ENCODE measurements around the gene ANAPC4.
A peak's percentile ranks its signal among the peaks of the same experiment; 100 is the strongest.

Gene ANAPC4

DNA sequence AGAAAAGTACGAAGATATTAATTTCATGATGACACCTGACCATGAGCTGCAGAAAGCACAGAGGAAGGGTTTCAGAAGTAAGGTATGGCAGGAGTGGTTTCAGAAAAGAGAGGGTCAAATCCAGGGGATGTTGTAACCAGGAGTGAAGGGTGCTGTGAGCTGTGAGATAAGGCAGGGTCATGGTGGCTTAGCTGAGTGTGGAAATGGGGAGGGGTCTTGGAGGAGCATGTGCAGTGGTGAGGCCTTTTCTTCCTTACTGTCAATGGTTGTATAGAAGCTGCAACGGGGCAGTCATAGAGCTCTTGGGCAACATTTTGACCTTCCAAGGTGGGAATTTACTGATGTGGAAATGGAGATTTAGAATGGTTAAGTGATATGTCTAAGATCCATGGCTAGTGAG, 2.5 kb downstream of the ANAPC4 start:
- DNase-seq = no peak

DNA sequence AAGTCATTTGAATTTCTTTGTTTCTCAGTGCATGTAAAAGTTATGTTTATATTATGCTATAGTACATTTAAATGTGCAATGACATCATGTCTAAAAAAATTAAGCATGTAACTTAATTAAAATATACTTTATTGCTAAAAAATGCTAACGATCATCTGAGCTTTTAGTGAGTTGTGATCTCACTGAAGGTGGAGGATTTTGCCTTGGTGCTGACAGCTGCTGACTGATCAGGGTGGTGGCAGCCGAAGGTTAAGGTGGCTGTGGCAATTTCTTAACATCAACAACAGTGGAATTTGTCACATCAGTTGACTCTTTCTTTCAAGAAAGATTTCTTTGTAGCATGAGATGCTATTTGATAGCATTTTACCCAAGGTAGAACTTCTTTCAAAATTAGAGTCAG, 6.6 kb downstream of the ANAPC4 start:
- DNase-seq = no peak

DNA sequence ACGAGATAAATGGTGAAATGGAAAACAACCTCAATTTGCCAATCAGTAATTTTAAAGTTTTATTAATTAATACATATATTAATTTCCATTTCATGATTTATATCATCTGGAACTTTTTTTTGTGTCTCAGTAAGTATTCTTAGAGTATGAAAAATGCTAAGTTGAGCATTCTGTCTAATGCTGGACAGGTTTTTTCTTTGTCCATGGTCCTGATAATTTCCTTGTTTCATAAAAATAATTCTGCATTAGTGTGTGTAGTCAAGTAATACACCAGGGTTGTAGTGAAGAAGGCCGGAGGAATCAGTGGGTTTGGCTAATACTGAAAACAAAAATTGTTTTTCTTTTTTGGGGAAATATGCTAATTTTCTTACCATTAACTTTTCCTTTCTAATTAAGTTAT, 9.9 kb downstream of the ANAPC4 start:
- DNase-seq = no peak

DNA sequence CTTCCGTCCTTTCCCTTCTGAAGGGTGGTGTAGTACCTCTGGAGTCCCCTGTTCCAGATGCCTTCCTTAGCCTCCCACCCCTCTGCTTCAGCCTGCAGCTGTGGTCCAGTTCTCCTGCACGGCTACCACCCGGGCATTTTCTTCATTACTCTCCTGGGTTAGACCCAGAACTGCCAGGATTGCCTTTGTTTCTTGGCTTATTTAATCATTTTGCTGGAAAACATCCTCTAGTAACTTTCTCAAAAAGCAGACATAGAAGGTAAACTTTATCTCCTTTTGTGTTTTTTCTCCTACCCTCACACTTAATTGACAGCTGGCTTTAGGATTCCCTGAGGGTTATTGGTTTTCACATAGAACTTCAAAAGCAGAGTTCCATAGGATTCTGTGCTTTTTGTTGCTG, 20.2 kb downstream of the ANAPC4 start:
- no peak for DNase-seq

DNA sequence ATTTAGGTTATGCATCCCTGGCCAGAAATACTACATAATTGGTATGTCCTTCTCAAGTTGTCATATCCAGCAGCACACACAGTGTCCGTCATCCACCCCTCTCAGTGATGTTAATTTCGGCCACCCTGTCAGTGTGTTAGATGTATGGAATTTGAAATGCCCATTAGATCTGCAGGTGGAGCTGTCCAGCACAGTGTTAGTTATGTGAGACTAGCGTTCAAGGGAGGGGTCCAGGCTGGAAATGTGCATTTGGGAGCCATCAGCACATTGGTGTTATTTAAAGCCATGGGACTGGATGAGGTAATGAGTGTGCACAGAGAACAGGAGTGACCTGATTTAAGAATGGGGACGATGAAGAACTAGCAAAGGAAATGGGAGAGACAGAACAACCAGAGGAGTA, 22.4 kb downstream of the ANAPC4 start:
- DNase-seq = no peak

DNA sequence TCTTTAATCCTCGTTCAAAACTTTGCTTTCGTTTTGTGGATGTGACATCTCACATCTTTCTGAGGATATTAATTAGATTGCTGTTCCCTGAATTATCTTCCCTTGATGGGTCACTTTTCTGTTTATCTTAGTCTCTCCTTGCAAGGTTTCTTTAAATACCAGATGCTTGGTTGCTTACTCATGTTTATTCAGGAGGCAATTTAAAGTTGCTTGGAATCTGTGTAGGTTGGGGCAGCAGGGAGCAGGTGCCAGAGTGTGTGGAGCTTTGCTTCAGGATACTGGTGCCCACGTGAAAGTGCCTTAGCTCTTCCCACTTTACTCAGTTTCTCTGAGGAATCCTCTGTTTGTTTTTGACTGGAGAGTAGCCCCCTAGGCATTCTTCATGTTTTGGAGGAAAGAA, 24.0 kb downstream of the ANAPC4 start:
- DNase-seq = peak in 1 of 2 experiments; percentile 6

DNA sequence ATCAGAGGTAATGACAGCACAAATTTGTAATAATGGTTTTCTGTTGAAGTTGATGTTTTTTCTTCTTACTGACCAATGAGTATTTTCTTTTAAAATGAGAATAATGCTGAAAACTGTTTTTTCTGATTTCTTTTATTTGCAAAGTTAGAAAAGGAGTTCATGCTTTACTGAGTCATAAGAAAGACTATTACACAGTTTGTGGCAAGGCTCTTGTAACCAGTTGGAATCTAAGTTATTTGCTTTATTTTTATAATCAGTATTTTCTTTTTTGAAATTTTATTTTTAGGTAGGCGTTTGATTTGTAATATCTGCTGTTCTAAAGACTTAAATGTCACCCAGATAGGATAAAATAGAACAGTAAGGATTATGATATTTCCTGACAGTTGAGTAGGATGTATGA, 25.5 kb downstream of the ANAPC4 start:
- DNase-seq = no peak

DNA sequence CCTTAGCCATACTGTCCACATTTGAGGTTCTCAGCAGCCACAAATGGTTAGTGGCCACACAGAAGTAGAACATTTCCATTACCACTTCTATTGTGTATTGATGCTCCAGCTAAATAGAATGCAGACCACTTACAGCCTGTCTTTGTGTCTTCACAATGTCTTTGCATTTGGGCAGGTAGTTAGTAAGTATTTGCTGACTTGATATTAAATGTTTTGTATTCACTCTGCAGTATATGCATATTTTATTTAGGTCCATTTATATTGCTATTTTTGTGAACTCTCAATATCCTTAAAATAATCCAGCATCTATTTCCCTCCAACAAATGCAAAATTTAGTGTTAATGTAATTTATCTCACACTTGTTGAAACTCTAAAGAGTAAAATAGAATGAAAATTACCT, 26.6 kb downstream of the ANAPC4 start:
- DNase-seq = no peak

DNA sequence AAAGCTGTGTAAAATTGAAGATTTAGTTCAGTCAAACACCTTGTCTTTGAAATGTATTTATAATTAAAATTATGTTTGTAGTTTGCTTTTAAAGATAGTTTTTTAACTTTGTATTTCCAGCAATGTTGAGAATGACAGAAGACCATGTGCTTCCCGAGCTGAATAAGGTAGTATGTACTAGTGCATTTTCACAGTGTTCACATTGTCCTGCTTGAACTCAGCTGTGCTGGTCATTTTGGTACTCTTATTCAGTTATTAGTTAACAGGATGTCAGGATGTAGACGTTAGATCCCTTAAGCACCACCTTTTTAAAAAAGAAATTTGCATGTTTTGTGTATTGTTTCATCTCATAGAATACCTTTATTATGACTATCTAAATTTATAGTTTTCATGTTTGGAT, 28.4 kb downstream of the ANAPC4 start:
- DNase-seq = no peak

DNA sequence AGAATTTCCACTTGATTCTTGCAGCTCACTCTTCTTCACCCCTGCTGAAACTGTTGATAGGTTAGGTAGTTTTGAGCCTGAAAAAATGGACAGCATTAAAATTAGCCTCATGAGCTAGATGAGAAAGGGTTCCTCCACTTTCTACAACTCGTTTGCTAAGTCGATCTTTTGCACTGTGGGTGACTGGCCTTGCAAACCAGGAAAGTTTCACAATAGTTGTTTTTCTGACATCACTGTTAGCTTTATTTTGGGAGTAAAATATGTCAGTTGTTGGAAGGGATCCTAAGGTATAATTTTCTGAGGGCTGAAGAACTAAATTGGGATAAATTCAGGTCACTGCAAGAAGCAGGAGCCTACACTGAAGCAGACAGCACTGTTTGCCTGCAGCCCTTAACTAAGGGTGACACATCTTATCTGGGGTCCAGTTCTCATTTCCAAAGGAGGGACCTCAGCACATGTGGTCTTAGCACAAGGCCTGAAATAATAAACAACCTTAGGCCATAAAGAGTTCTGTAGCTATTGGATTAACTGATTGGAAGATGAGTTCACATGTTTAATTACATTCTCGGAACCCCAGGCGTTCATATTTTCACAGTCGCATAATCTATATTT, 29.1 kb downstream of the ANAPC4 start:
- DNase-seq = no peak

DNA sequence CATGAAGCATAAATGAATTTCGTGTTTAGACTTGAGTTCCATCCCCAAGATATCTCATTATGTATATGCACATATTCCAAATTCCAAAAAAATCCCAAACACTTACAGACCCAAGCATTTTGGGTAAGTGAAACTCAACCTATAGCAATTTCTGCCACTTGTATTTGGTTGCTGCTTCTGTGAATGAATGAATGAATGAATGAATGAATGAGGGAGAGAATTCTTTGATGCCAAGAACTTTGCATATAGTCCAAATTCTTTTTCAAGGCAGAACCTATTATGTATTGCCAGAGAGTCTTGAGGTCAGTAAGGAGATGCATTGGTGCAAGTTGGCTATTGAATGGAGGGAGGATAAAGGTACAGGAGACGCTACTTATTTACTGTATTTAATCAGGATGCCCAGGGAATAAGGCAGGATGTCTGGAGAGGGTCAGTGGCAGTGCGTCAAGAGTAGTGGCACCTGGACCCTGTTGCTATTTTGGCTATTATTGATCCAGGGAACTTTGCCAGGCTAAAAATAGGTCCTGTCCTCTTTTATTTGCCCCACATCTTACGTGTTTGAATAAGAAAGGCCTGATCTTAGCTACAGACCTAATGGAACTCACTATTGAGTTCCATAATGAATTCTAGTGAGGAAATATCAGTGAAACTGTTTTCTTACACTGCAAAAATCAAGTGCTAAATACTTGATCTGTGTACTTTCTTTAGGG, 33.9 kb downstream of the ANAPC4 start:
- no peak for DNase-seq

DNA sequence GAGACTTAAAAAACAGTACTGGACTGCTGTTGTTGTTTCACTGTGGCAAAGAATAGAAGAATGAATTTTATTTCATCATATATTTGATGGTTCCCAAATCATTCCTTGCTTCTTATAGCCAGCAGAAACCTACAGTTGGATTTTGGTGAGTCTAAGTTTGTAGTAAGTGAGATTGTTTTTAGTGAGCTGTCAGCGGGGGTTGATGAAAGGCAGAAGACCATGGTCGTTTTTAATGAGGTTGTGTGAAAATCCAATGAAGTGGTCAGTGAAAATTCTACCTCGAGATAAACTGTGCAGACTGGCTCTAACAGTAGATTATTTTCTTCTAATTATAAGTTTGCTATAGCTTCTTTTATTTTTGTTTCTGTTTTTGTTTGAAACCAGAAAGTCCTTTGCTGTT, 36.2 kb downstream of the ANAPC4 start:
- no peak for DNase-seq

DNA sequence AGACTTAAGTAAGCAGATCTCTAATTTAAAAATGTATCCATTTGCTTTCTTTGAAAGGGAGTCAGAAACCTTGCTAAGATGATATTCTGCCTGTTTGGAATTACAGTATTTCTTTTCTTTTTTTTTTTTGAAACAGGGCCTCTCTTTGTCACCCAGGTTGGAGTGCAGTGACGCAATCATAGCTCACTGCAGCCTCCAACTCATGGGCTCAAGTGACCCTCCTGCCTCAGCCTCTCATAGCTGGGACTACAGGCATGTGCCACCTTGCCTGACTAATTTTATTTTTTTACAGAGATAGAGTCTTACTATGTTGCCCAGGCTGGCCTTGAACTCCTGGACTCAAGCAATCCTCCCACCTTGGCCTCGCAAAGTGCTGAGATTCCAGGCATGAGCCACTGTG, 40.0 kb downstream of the ANAPC4 start:
- DNase-seq = no peak

DNA sequence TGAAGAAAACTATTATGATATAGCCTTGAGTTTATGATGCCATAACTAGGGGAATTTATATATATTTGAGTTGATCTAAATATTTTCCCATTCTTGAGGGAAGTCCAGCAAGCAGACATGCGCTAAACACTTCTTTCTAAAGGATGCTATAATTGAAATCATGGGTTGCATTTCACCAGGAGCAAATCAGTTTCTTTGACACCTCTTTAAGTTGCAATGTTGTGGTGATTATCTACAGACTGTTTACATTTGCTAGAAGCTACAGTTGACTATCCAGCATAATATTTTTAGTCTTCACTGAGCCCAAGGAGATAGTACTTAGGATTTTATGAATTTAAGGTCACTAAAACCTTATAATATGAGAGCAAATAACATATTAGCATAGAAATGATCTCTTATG, 43.9 kb downstream of the ANAPC4 start:
- DNase-seq = no peak

DNA sequence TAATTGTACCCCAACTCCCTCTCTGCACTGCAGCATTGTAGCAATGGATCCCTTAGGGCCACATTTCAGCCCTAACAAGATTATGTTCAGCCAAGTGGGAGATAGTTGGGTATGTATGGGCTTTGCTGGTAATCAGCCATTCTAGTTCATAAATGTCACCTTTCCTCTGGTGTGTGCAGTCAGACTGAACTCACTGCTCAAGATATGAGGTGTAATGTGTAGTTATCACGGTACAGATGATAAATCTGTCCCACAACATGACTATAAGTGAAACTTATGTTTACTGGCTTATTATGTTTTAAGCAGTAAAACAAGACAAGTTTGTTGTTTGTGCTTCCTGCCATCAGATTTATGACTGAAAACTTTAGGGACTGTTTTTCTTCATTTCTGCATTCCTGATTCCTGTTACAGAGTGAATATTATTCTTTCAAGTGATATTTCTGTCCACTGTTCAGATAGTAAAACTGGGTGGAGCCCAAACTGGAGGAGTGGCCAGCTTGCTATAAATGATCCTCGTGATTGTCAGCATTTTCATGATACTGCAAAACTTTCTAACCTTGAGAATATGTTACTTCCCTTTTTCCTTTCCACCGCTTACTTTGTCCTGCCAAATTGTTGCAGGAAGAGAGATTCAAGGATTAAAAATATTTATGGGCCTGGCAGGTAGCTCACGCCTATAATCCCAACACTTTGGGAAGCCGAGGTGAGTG, 44.9 kb downstream of the ANAPC4 start:
- no peak for DNase-seq

DNA sequence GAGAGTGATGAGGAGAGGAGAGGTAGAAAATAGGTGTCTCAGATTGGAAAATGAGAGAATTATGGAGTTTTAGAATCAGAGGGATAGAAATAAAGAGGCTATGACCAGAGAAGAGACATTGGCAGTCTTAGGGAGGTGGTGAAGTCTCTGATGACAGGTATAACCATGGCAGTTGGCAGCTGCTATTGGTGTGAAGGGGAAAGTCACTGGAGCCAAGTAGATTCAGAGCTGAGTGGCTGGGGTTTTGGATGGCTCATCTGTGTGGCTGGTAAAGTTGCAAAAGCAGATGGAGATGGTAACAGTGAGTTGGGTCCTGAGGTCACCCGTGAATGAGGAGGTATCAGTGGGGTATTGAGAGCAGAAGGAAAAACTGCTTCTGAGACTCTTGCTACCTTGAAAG, 46.5 kb downstream of the ANAPC4 start:
- DNase-seq = no peak

DNA sequence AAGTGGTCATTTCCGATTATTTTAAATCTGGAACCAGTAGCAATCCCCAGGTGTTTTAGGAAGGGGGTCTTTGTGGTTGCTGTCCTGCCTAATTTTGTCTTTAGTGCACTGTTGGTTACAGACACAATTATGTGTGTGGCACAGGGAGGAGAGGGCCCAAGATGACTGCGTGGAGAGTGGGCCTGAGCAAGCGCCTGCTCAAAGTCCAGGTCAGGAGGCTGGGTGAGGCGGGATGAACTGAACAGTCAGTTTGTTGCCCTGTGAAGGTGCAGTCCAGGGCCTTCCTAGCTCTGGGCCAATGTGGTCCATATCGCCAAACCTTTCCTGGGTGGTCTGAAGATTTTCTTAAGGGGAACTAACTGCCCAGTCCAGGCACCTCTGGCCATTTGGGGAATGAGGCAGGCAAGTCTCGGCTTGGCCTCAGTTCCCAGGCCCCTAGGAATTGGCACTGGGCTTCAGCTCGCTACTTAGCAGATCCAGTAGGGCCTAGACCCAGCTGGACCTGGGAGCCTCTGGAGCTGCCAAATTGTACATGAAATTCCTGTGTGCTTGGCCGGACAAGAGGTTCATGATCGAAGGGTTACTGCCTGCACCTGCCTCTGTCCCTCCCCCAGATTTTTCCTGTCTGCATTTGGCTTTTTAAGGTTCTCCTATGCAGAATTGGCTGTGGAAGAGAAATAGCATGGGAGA, 47.6 kb downstream of the ANAPC4 start:
- no peak for DNase-seq

DNA sequence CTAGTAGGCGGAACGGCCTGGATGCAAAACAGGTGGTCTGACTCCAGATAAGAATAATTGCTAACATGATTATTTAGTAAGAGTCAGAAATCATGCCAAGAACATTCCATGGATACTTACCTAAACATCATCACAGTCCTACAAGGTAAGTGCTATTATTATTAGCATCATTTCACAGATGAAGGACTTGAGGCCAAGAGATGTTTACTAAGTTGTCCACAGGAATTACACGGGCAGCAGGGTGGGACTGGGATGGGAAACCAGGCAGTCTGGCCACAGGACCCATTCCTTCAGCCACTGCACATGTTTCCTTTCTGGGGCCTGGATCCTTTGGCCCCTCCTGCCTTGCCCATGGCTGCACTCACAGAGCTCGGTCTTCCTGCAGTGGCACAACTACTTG, 48.3 kb downstream of the ANAPC4 start:
- DNase-seq = no peak

DNA sequence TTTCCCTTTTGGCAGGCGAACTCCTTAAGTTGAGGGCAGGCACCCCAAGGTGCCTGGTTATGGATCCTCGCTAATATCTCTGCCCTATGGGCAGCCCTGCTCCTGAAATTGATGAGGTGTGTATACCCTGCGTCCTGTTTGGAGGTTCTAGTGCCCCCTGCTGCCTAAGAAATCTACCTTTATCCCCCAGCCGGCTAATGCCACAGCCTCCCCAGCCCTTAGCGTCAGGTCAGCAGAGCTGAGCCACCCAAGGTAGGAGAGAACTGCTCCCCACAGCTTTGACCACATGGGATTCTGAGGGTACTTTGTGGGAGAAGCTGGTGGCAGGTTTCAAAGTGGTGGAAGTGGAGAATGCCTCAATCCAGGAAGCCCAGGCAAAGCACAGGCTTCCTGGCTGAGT, 50.8 kb downstream of the ANAPC4 start:
- DNase-seq = no peak

DNA sequence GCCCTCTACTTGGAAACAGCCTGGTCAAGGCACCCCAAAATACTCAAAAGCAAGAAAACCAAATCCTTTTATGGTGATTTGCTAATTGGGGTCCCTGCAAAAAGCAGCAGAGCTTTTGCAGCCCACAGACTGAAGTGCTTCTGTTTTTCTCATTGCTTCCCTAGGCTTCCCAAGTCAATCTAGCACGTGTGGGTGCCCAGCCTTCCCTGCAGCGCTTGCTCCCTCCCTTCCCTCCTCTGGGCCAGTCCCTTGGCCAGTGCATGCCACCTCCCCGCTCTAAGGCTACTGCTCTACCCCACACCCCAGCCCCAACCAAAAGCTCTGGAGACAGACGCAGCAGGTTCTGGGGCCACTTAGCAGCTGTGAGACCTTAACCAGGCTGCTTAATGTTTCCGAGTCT, 53.6 kb downstream of the ANAPC4 start:
- no peak for DNase-seq

DNA sequence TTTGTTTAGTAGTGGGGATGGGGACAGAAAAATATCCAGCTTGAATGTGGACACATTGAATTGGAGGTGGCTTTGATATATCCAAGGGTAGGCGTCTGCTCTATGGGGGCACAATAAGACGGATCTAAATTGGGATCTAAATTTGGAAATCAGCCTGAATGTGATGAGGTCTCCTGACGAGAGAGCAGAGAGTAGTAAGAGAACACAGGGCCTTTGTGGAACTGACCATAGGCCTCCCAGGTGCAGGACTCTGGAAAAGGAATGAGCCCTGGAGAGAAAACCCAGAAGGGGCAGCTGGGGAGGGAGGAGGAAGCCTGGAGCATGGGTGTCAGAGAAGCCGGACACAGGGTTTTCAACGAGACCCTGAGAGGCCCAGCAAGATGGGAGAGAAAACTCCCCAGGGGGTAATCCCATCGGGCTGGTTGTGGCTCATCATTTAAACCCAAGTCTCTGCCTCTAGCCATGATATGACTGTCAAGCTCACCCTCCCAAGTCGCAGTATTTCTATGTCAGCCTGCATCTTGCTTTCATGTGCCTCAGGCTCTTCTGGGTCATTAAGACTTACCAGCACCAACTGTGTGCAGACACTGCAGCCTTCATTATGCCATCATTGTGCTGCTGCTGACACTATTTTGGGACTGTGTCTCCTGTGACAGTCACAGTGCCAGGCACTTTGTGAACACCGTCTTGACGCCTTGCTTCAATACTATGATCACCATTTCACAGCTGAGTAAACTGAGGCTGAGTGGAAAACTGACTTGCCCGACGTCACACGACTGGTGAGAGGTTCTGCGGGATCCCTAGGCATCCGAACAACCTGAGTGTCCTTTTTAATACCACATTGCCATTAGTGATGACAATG, 57.1 kb downstream of the ANAPC4 start:
- DNase-seq = no peak

DNA sequence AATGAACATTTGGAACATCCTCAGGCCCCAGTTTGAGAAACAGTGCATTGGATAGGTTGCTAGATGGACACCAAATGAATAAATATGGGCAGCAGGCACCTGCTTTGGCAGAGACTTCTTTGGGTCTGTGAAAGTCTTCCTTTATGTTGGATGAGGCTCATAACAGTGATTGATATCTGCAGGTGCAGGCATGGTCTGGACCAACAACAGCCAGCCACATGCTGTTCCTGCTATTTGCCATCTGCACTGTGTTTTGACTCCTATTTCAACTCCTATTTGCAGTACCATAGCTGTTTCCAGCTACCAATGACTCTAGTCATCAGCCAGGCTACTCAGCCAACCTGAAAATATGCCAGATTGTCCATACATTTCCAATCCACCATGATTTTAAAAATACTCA, 60.9 kb downstream of the ANAPC4 start:
- peak; percentile 46 to 71 for DNase-seq

DNA sequence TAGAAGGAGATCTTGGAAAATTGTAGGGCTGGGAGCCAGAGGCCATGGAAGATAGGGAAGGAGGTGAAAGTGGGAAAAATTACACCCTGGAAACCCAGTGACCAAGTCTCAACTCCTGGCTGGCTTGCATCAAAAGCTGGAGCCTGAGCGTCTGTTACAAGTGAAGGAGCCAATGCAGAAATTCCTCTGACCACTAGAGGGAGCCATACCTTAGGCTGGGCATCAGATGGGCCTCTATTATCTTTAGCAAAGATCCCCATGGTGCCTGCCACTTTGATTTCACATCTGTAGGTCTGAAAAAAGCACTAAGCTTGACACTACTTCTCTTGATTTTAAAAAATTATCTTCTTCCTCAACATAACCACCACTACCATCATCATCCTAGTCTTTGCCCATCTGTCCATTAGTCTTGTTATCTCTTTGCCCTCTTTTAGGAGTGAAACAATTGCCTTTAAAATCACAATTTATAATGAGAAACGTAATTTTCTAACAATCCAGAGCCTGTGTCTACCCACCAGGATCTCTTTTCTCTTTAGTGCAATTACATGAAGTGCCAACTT, 62.9 kb downstream of the ANAPC4 start:
- DNase-seq = peak; percentile 44 to 87
